Osteoblast (primary cell): ENCODE results near the gene FBXO15. TPM values are rescaled to one million over a fixed set of nuclear protein-coding genes. Genes with fewer than 3 reads are reported as not detected.
A peak's percentile ranks its signal among the peaks of the same experiment; 100 is the strongest.

Source experiments
- DNase-seq: peaks from one replicate; pipeline ENCODE4 v3.0.0; 2011; ENCODE audit warnings: low spot score, mixed read lengths; ENCODE audit not compliant: insufficient read length; ENCODE audit errors: missing footprints
- H2AFZ ChIP-seq: 2 replicates; pipeline ENCODE4 v1.6.0; 2011; ENCODE audit warnings: mild to moderate bottlenecking, low read length
- H3K27ac ChIP-seq: 2 replicates; pipeline ENCODE4 v1.5.1; 2011; ENCODE audit warnings: mild to moderate bottlenecking, low read depth, low read length, moderate library complexity
- H3K27me3 ChIP-seq: 2 replicates; pipeline ENCODE4 v1.6.0; 2012; ENCODE audit warnings: mild to moderate bottlenecking, control low read depth, inconsistent platforms, low read length, moderate library complexity; ENCODE audit not compliant: insufficient read depth
- H3K36me3 ChIP-seq: 2 replicates; pipeline ENCODE4 v1.5.1; 2011; ENCODE audit warnings: mild to moderate bottlenecking, low read length, control low read depth, moderate library complexity; ENCODE audit not compliant: insufficient read depth
- H3K4me1 ChIP-seq: 2 replicates; pipeline ENCODE4 v1.5.1; 2011; ENCODE audit warnings: mild to moderate bottlenecking, low read length, control low read depth, moderate library complexity; ENCODE audit not compliant: insufficient read depth
- H3K4me2 ChIP-seq: 2 replicates; pipeline ENCODE4 v1.6.0; 2011; ENCODE audit warnings: mild to moderate bottlenecking, low read length; ENCODE audit not compliant: insufficient read depth
- H3K4me3 ChIP-seq: fragments of 200-600 bp; sonication (generic); 3 replicates; pipeline ENCODE4 v1.5.1; 2012; ENCODE audit warnings: mild to moderate bottlenecking, low read length, inconsistent platforms; ENCODE audit not compliant: insufficient read depth
- H3K79me2 ChIP-seq: 2 replicates; pipeline ENCODE4 v1.6.0; 2012; ENCODE audit warnings: mild to moderate bottlenecking, low read length, control low read depth, inconsistent platforms; ENCODE audit not compliant: insufficient read depth
- H3K9me3 ChIP-seq: 2 replicates; pipeline ENCODE4 v1.5.1; 2011; ENCODE audit warnings: low read depth, low read length, control low read depth
- H4K20me1 ChIP-seq: 2 replicates; pipeline ENCODE4 v1.6.0; 2012; ENCODE audit warnings: mild to moderate bottlenecking, low read length, control low read depth; ENCODE audit not compliant: insufficient read depth
- CTCF ChIP-seq: IDR thresholded peaks from 2 replicates; pipeline ENCODE4 v1.5.1; 2011; ENCODE audit warnings: mild to moderate bottlenecking, low read depth, low read length, moderate library complexity; ENCODE audit errors: extremely low read depth
- total RNA-seq: library from RNA; depleted of rRNA; stranded (reverse); fragments of >200 nt; gene quantifications from 2 replicates; pipeline ENCODE4 v1.2.3, GENCODE V29; 2012

FBXO15 gene
- total RNA-seq, 1 donor, result 0.36 TPM

- DNase-seq, result no peak
- Histone ChIP-seq H4K20me1 (no peaks in the 10 kb centered on the region), H2AFZ (peak overlapping the region; percentile 96)
Measured at GRCh38 chr18:74113711-74114110, 33.9 kb downstream of the FBXO15 start.

GRCh38 chr18:74110976-74111375 lies 36.7 kb downstream of the FBXO15 start:
- Histone ChIP-seq H4K20me1 (no peaks in the 10 kb centered on the region), H3K4me1 (peaks cover 14% of the 10 kb centered on the region), H2AFZ (no peak overlapping the region), H3K9me3 (no peaks in the 10 kb centered on the region), H3K79me2 (no peaks in the 10 kb centered on the region), H3K36me3 (no peaks in the 10 kb centered on the region), H3K4me3 (no peak overlapping the region), H3K27ac (no peak overlapping the region), H3K4me2 (no peak overlapping the region), H3K27me3 (peaks cover 5% of the 10 kb centered on the region)
- no peak for DNase-seq
- no peak for TF ChIP-seq CTCF

More at GRCh38 chr18:74113711-74114110, 33.9 kb downstream of the FBXO15 start:
- no peak overlapping the region for H3K4me3 ChIP-seq
- peaks cover 20% of the 10 kb centered on the region for H3K4me1 ChIP-seq
- no peaks in the 10 kb centered on the region for H3K36me3 ChIP-seq
- no peaks in the 10 kb centered on the region for H3K27me3 ChIP-seq
- no peaks in the 10 kb centered on the region for H3K9me3 ChIP-seq
- H3K79me2 ChIP-seq, result no peaks in the 10 kb centered on the region
- no peak overlapping the region for H3K4me2 ChIP-seq
- no peak overlapping the region for H3K27ac ChIP-seq
- TF ChIP-seq CTCF, result no peak

- H3K4me3 ChIP-seq, result no peak overlapping the region
- no peak for TF ChIP-seq CTCF
- no peaks in the 10 kb centered on the region for H3K36me3 ChIP-seq
- DNase-seq, result no peak
- H3K4me2 ChIP-seq, result no peak overlapping the region
- H4K20me1 ChIP-seq, result no peaks in the 10 kb centered on the region
- peaks cover 14% of the 10 kb centered on the region for H3K4me1 ChIP-seq
- H3K79me2 ChIP-seq, result no peaks in the 10 kb centered on the region
- no peaks in the 10 kb centered on the region for H3K9me3 ChIP-seq
- H3K27ac ChIP-seq, result no peak overlapping the region
- H2AFZ ChIP-seq, result no peak overlapping the region
- H3K27me3 ChIP-seq, result peaks cover 5% of the 10 kb centered on the region
Measured at GRCh38 chr18:74110149-74110548, 37.5 kb downstream of the FBXO15 start.

GRCh38 chr18:74108460-74108859 lies 39.2 kb downstream of the FBXO15 start:
- Histone ChIP-seq H4K20me1 (no peaks in the 10 kb centered on the region), H3K9me3 (no peaks in the 10 kb centered on the region)
- no peak for TF ChIP-seq CTCF

More at GRCh38 chr18:74108460-74108859, 39.2 kb downstream of the FBXO15 start:
- Histone ChIP-seq H3K27me3 (peaks cover 5% of the 10 kb centered on the region), H3K79me2 (no peaks in the 10 kb centered on the region), H3K4me3 (no peak overlapping the region), H2AFZ (no peak overlapping the region), H3K4me2 (no peak overlapping the region), H3K36me3 (no peaks in the 10 kb centered on the region), H3K27ac (no peak overlapping the region), H3K4me1 (no peaks in the 10 kb centered on the region)
- DNase-seq, result no peak
